HG03135 (cell line): Measurements from ENCODE around the gene TP63.

Experiments
- ATAC-seq: cut with Tn5 transposase; IDR thresholded peaks from one replicate; pipeline ENCODE4 v1.9.1; 2021; ENCODE audit warnings: mild to moderate bottlenecking, moderate library complexity; ENCODE audit not compliant: unreplicated experiment

Gene TP63

GRCh38 chr3:189772584-189772983 lies 141.4 kb downstream of the TP63 start:
- ATAC-seq: no peak

- no peak for ATAC-seq
Observed at GRCh38 chr3:189773056-189773455, 141.9 kb downstream of the TP63 start.

- no peak for ATAC-seq
Observed at GRCh38 chr3:189776149-189776824, 145.1 kb downstream of the TP63 start.

GRCh38 chr3:189778340-189778950 lies 147.3 kb downstream of the TP63 start:
- ATAC-seq: no peak

GRCh38 chr3:189779166-189779565 lies 148.0 kb downstream of the TP63 start:
- ATAC-seq: no peak

- ATAC-seq: no peak
Observed at GRCh38 chr3:189780546-189781270, 149.5 kb downstream of the TP63 start.

GRCh38 chr3:189781415-189781814 lies 150.2 kb downstream of the TP63 start:
- no peak for ATAC-seq

- ATAC-seq: no peak
Observed at GRCh38 chr3:189786479-189787064, 155.4 kb downstream of the TP63 start.

- no peak for ATAC-seq
Observed at GRCh38 chr3:189787191-189787590, 156.0 kb downstream of the TP63 start.

GRCh38 chr3:189787632-189788031 lies 156.4 kb downstream of the TP63 start:
- no peak for ATAC-seq

GRCh38 chr3:189789432-189789831 lies 158.2 kb downstream of the TP63 start:
- no peak for ATAC-seq

GRCh38 chr3:189790658-189791057 lies 159.5 kb downstream of the TP63 start:
- ATAC-seq: no peak

- no peak for ATAC-seq
Observed at GRCh38 chr3:189792046-189792929, 161.1 kb downstream of the TP63 start.

GRCh38 chr3:189794518-189794917 lies 163.3 kb downstream of the TP63 start:
- no peak for ATAC-seq

- ATAC-seq: no peak
Observed at GRCh38 chr3:189797103-189797750, 166.0 kb downstream of the TP63 start.

- ATAC-seq: no peak
Observed at GRCh38 chr3:189799366-189799765, 168.2 kb downstream of the TP63 start.

GRCh38 chr3:189800436-189800835 lies 169.2 kb downstream of the TP63 start:
- no peak for ATAC-seq

- no peak for ATAC-seq
Observed at GRCh38 chr3:189803254-189803653, 172.1 kb downstream of the TP63 start.

GRCh38 chr3:189805375-189806067 lies 174.3 kb downstream of the TP63 start:
- ATAC-seq: no peak
